SKM-1 (cell line): ENCODE measurements around the gene VPS13D.
"Not testable (repeated sequence)": the region's sequence is repeated elsewhere in the genome, so short reads cannot be mapped to it uniquely, and the experiment has no call there.

Experiments
- DNase-seq: peaks from one replicate; lab custom pipeline; 2025; ENCODE audit not compliant: unreplicated experiment; lab: John Stamatoyannopoulos, UW

Gene VPS13D

DNA sequence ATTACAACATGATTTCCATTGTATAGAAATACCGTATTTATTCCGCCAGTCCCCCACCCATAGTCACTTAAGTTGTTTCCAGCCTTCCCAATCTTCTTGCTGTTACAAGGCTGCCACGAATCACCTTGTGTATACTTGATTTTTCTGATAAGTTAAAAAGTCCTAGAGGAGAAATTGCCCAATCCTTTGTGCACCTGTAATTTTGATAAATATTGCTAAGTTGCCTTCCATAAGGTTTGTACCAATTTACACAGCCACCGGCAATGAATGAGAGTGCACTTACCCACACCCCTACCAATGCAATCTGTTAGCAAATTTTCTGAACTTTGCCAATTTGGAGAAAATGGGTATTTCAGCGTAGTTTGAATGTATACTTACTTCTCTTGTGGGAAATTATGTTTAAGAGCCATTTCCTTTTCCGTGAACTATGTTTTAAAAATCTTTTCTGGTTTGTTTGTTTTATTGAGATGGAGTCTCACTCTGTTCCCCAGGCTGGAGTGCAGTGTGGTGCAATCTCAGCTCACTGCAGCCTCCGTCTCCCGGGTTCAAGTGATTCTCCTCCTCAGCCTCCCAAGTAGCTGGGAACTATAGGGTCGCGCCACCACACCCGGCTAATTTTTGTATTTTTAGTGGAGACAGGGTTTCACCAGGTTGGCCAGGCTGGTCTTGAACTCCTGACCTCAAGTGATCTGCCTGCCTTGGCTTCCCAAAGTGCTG is 300.8 kb downstream of the VPS13D start:
- no peak for DNase-seq

DNA sequence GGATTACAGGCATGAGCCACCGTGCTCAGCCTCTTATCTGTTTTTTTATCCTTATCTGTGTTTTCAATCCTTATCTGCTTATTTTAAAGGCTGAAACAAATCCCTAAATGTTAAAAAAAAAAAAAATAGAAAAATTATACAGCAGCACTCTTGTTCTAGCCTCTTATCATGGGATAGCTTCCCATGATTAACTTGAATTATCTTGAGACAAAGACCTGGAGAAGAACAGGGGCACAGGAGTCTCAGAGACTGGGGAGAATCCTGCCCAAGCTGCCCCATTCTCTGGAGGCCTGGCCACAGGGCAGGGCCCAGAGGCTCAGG is 301.3 kb downstream of the VPS13D start:
- DNase-seq = no peak

- DNase-seq = no peak
Measured at GRCh38 chr1:12532405-12533315, 302.8 kb downstream of the VPS13D start.

- no peak for DNase-seq
Measured at GRCh38 chr1:12536023-12536639, 306.3 kb downstream of the VPS13D start.

DNA sequence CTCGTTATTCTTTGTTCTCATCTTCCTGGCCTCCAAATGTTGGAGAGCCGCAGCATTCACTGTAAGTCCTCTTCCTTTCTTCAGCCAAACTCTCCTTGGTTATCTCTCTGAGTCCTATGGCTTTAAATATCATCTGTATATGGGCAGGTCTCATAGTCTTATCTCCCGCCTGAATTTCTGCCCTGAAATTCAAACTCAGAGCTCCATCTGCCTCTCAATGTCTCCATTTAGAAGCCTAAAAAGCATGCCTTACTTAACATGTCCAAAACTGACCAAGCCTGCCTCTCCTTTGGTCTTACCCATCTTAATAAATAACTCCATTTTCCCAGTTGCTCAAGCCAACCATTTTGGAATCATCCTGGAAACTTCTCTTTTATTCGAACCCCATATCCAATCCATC is 307.5 kb downstream of the VPS13D start:
- no peak for DNase-seq

GRCh38 chr1:12537906-12538461 is 308.2 kb downstream of the VPS13D start:
- DNase-seq = no peak

DNA sequence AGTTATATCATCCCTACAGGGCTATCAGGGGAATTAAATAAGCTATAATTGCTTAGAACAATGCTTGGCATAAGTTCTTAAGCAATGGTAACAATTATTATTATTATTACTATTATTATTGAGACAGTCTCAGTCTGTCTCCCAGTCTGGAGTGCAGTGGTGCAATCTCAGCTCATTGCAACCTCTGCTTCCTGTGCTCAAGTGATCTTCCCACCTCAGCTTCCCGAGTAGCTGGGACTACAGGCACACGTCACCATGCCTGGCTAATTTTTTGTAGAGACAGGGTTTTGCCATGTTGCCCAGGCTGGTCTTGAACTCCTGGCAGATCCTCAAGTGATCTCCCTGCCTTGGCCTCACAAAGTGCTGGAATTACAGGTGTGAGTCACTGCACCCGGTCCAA is 308.7 kb downstream of the VPS13D start:
- DNase-seq = not testable (repeated sequence)

- no peak for DNase-seq
Measured at GRCh38 chr1:12539320-12539704, 309.5 kb downstream of the VPS13D start.

- DNase-seq = no peak
Measured at GRCh38 chr1:12539705-12540579, 310.1 kb downstream of the VPS13D start.

GRCh38 chr1:12540580-12541273 is 310.9 kb downstream of the VPS13D start:
- DNase-seq = no peak

GRCh38 chr1:12541274-12542137 is 311.7 kb downstream of the VPS13D start:
- DNase-seq = no peak

GRCh38 chr1:12542138-12542465 is 312.3 kb downstream of the VPS13D start:
- no peak for DNase-seq

DNA sequence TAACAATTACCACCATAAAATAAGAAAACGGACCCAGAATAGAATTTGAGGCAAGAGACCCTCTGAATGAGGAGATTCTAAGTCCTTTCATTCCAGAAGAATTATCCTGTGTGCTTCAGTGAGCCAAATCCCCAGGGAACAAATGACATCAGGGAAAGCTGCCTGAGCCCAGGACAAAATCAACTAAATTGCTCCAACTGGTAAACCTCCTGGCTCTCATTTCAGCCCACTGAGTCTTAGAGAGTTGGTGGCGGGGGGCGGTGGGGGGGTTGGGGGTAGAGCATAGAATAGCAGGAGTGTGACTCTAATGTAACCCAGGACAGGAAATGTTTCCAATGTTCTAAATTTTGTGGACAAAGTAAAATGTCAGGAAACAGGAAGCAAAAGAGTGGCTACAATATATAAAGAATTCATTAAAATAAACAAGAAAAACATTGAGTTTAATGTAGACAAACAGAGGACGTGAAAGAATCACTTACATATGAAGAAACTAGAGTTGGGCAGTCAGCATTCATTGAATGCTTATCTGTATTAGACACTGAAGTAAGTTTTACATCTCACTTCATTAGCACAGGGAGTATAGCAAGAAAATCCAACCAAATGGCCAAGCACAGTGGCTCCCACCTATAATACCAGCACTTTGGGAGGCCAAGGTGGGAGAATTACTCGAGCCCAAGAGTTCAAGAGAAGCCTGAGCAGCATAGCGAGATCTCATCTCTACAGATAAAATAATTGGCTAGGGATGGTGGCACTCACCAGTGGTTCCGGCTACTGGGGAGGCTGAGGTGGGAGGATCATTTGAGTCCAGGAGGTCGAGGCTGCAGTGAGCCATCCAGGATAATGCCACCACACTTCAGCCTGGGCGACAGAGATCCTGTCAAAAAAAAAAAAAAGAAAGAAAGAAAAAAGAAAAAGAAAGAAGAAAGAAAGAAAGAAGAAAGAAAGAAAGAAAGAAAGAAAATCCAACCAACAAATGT is 313.1 kb downstream of the VPS13D start:
- no peak for DNase-seq

GRCh38 chr1:12543740-12544154 is 313.9 kb downstream of the VPS13D start:
- no peak for DNase-seq

DNA sequence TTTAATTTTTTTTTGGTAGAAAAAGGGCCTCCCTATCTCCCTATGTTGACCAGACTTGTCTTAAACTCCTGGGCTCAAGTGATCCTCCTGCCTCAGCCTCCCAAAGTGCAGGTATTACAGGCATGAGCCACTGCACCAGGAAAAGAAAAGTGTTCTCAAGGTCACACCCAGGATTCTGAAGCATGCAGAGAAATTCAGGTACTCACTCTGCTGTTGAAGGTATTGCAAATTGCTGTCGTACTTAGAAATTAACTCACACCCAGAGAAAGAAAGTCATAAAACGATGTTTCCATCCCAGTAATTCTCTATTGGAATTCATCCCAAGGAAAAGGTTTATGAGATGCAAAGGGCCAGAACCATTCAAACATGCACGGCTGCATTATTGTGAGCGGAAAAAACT is 314.5 kb downstream of the VPS13D start:
- DNase-seq = no peak

DNA sequence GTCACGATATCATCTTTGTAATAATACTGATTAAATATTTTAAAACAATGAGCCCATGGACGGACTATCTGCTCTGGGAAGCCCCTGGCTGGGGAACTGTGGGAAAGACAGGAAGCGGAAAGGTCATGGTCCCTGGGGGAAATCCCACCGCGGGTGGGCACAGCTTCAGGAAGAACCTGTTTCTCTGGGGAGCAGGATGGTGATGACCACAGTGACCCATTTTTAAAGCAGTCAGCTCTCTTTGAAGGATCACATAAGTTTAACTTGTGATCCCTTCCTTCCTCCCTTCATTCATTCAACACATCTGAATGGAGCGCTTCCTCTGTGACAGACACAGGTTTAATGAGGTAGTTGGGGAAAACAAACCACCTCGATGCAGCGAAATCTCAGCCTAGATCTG is 315.2 kb downstream of the VPS13D start:
- DNase-seq = no peak

- no peak for DNase-seq
Measured at GRCh38 chr1:12546771-12547585, 317.1 kb downstream of the VPS13D start.
